PC-3 (cell line): ENCODE data around the gene MVK.

Experiments used
- EZH2phosphoT487 ChIP-seq: fragments of 300-600 bp; sonication (generic); IDR thresholded peaks from 2 replicates; pipeline ENCODE4 v1.6.1; 2018; ENCODE audit warnings: mild to moderate bottlenecking, antibody characterized with exemption, low read length, borderline replicate concordance
- TF ChIP-seq, protein P1 (sequence below): fragments of 300-600 bp; sonication (generic); conservative IDR thresholded peaks from 2 replicates; pipeline ENCODE4 v1.5.1; 2017; ENCODE audit warnings: antibody characterized with exemption, low read depth, mild to moderate bottlenecking, low read length

DNA sequence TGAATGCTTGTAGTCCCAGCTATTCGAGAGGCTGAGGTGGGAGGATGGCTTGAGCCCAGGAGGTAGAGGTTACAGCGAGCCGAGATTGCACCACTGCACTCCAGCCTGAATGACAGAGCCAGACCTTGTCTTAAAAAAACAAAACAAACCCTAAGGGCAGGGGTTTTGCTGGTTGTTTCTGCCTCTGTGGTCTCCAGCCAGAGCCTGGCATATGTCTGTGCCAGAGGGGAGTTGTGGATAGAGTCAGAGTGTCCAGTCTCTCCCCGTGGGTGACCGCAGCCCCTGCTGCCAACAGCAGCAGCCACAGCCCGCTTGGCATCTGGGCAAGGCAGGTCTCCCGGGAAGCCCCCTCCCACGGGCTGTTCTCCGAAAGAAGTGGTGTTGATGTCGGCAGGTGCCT is 37.6 kb downstream of the MVK start:
- TF ChIP-seq, protein P1, sequence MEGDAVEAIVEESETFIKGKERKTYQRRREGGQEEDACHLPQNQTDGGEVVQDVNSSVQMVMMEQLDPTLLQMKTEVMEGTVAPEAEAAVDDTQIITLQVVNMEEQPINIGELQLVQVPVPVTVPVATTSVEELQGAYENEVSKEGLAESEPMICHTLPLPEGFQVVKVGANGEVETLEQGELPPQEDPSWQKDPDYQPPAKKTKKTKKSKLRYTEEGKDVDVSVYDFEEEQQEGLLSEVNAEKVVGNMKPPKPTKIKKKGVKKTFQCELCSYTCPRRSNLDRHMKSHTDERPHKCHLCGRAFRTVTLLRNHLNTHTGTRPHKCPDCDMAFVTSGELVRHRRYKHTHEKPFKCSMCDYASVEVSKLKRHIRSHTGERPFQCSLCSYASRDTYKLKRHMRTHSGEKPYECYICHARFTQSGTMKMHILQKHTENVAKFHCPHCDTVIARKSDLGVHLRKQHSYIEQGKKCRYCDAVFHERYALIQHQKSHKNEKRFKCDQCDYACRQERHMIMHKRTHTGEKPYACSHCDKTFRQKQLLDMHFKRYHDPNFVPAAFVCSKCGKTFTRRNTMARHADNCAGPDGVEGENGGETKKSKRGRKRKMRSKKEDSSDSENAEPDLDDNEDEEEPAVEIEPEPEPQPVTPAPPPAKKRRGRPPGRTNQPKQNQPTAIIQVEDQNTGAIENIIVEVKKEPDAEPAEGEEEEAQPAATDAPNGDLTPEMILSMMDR: no peak
- no peak for TF ChIP-seq EZH2phosphoT487
